SK-N-SH (cell line): ENCODE results near the gene ALDOA. TPM values are rescaled to one million over a fixed set of nuclear protein-coding genes. Genes with fewer than 3 reads are reported as not detected.

Source experiments
- CTCF ChIA-PET: fragments of 300-600, 350-600 bp; formaldehyde crosslinking; extraction: SDS; loops from one replicate; lab custom pipeline; 2021; lab: Yijun Ruan, JAX
- POLR2A ChIA-PET: fragments of 350-600 bp; sonication (Branson Sonifier 250); formaldehyde crosslinking; extraction: SDS; loops from one replicate; lab custom pipeline; 2020; ENCODE audit warnings: antibody characterized with exemption, inconsistent platforms; lab: Yijun Ruan, JAX
- DNase-seq: peaks from one replicate; pipeline ENCODE4 v3.0.0; 2012
- H2AFZ ChIP-seq: fragments of 200-600 bp; sonication (generic); 2 replicates; pipeline ENCODE4 v1.8.1; 2016; ENCODE audit warnings: antibody characterized with exemption, mild to moderate bottlenecking, low read depth
- H3F3A ChIP-seq: fragments of 200-600 bp; sonication (generic); replicated peaks from 2 replicates; pipeline ENCODE3; 2016; ENCODE audit warnings: antibody characterized with exemption, mild to moderate bottlenecking; ENCODE audit not compliant: insufficient read depth
- H3K27ac ChIP-seq, 2 experiments: fragments of 200-500 bp in 1 of 2; fragments of 200-600 bp in 1 of 2; sonication (Bioruptor generic) in 1 of 2; sonication (generic), shearing (Covaris generic) in 1 of 2; 2 replicates each; pipeline versions ENCODE4 v1.5.1 to v1.6.1; 2014 to 2016; ENCODE audit warnings: low read depth in 2 of 2, inconsistent platforms in 1 of 2, low read length in 1 of 2, mild to moderate bottlenecking in 1 of 2, mixed read lengths in 1 of 2
- H3K27me3 ChIP-seq: fragments of 200-600 bp; sonication (generic), shearing (Covaris generic); 2 replicates; pipeline ENCODE4 v1.6.1; 2016; ENCODE audit warnings: mixed run types; ENCODE audit not compliant: insufficient read depth
- H3K36me3 ChIP-seq, 2 experiments: fragments of 200-500 bp in 1 of 2; fragments of 200-600 bp in 1 of 2; sonication (Bioruptor generic) in 1 of 2; sonication (generic) in 1 of 2; replicated peaks in 1 of 2; 2 replicates each; pipeline versions ENCODE3 to v1.5.1; 2014 to 2016; ENCODE audit warnings: low read length in 1 of 2, mild to moderate bottlenecking in 1 of 2; ENCODE audit not compliant: insufficient read depth in 2 of 2, control insufficient read depth in 1 of 2
- H3K4me1 ChIP-seq, 2 experiments: fragments of 200-500 bp in 1 of 2; fragments of 200-600 bp in 1 of 2; sonication (Bioruptor generic) in 1 of 2; sonication (generic), shearing (Covaris generic) in 1 of 2; 2 replicates each; pipeline versions ENCODE4 v1.5.1 to v1.6.1; 2014 to 2016; ENCODE audit warnings: low read depth in 1 of 2, low read length in 1 of 2, mixed run types in 1 of 2; ENCODE audit not compliant: insufficient read depth in 2 of 2, control insufficient read depth in 1 of 2
- H3K4me2 ChIP-seq: fragments of 200-600 bp; sonication (generic), shearing (Covaris generic); 2 replicates; pipeline ENCODE4 v1.6.1; 2017; ENCODE audit warnings: mixed run types
- H3K4me3 ChIP-seq, 2 experiments: fragments of 200-500 bp in 1 of 2; fragments of 200-600 bp in 1 of 2; sonication (Bioruptor generic) in 1 of 2; sonication (generic), shearing (Covaris generic) in 1 of 2; 2 replicates each; pipeline versions ENCODE4 v1.5.1 to v1.8.1; 2014 to 2016; ENCODE audit warnings: low read depth in 2 of 2, inconsistent platforms in 1 of 2, low read length in 1 of 2, mild to moderate bottlenecking in 1 of 2, mixed read lengths in 1 of 2, moderate library complexity in 1 of 2
- H3K79me2 ChIP-seq: fragments of 200-600 bp; sonication (generic); 2 replicates; pipeline ENCODE4 v1.8.1; 2017; ENCODE audit warnings: mild to moderate bottlenecking; ENCODE audit not compliant: insufficient read depth
- H3K9ac ChIP-seq: fragments of 200-600 bp; sonication (generic); 2 replicates; pipeline ENCODE4 v1.6.1; 2017; ENCODE audit warnings: mixed run types
- H3K9me2 ChIP-seq: fragments of 200-600 bp; sonication (generic); 2 replicates; pipeline ENCODE4 v1.6.1; 2017; ENCODE audit warnings: mixed run types
- H3K9me3 ChIP-seq: fragments of 200-600 bp; sonication (generic); 2 replicates; pipeline ENCODE4 v1.6.1; 2017; ENCODE audit warnings: mixed run types, mild to moderate bottlenecking, moderate library complexity
- H4K20me1 ChIP-seq: fragments of 200-600 bp; sonication (generic); 2 replicates; pipeline ENCODE4 v1.6.1; 2017; ENCODE audit warnings: mild to moderate bottlenecking, mixed run types; ENCODE audit not compliant: insufficient read depth
- EP300 ChIP-seq, 2 experiments: IDR thresholded peaks; 2 replicates each; pipeline versions ENCODE4 v1.4.0 to v1.6.1; 2012; ENCODE audit warnings: borderline replicate concordance in 1 of 2, low read depth in 1 of 2, low read length in 1 of 2
- EZH2phosphoT487 ChIP-seq: fragments of 200-600 bp; sonication (generic); IDR thresholded peaks from 2 replicates; pipeline ENCODE4 v1.6.1; 2017; ENCODE audit warnings: low read depth, mixed run types, mild to moderate bottlenecking, antibody characterized with exemption, moderate library complexity, borderline replicate concordance
- FOSL2 ChIP-seq: IDR thresholded peaks from 2 replicates; pipeline ENCODE4 v1.4.0; 2012; ENCODE audit warnings: low read depth, mild to moderate bottlenecking, moderate library complexity, borderline replicate concordance
- FOXJ3 ChIP-seq: sonication (generic); formaldehyde crosslinking; IDR thresholded peaks from 2 replicates; pipeline ENCODE4 v1.5.1; 2020; ENCODE audit warnings: mild to moderate bottlenecking, missing genetic modification reagents
- GATA2 ChIP-seq: sonication (generic); formaldehyde crosslinking; IDR thresholded peaks from 2 replicates; pipeline ENCODE4 v1.5.0; 2020; ENCODE audit warnings: mild to moderate bottlenecking, missing genetic modification reagents
- MEF2A ChIP-seq: IDR thresholded peaks from 2 replicates; pipeline ENCODE4 v1.4.0; 2012; ENCODE audit warnings: low read depth, borderline replicate concordance
- RXRA ChIP-seq: IDR thresholded peaks from 2 replicates; pipeline ENCODE4 v1.4.0; 2012; ENCODE audit warnings: low read depth, mild to moderate bottlenecking, borderline replicate concordance
- SIN3A ChIP-seq: IDR thresholded peaks from 2 replicates; pipeline ENCODE4 v1.6.1; 2012; ENCODE audit warnings: low read depth, mild to moderate bottlenecking, low read length, moderate library complexity, borderline replicate concordance
- YY1 ChIP-seq: IDR thresholded peaks from 2 replicates; pipeline ENCODE4 v1.4.0; 2012; ENCODE audit warnings: low read depth, mild to moderate bottlenecking
- whole genome bisulfite sequencing: methylation state at CpG from one replicate; pipeline ENCODE4 v1.1.6; 2017; ENCODE audit warnings: low lambda C conversion rate; 5-methylcytosine and 5-hydroxymethylcytosine counted together
- polyA plus RNA-seq, 3 experiments: library from polyadenylated mRNA; depleted of rRNA; stranded (reverse); fragments of >200 nt; gene quantifications; 2 replicates each; pipeline ENCODE4 v1.2.3, GENCODE V29; 2012
- TF ChIP-seq, protein P1 (sequence below): IDR thresholded peaks from 2 replicates; pipeline ENCODE4 v1.4.0; 2012; ENCODE audit warnings: low read depth, borderline replicate concordance
- TF ChIP-seq, protein P2 (sequence below): IDR thresholded peaks from 2 replicates; pipeline ENCODE4 v1.4.0; 2012; ENCODE audit warnings: low read depth, borderline replicate concordance
- TF ChIP-seq, protein P3 (sequence below): IDR thresholded peaks from 2 replicates; pipeline ENCODE4; 2012
- TF ChIP-seq, protein P4 (sequence below): IDR thresholded peaks from 2 replicates; pipeline ENCODE4 v1.4.0; 2012; ENCODE audit warnings: low read depth

The ALDOA gene
- polyA plus RNA-seq, 1 of the 3 experiments (the other 2 are of a cell fraction) = 641 TPM

DNA sequence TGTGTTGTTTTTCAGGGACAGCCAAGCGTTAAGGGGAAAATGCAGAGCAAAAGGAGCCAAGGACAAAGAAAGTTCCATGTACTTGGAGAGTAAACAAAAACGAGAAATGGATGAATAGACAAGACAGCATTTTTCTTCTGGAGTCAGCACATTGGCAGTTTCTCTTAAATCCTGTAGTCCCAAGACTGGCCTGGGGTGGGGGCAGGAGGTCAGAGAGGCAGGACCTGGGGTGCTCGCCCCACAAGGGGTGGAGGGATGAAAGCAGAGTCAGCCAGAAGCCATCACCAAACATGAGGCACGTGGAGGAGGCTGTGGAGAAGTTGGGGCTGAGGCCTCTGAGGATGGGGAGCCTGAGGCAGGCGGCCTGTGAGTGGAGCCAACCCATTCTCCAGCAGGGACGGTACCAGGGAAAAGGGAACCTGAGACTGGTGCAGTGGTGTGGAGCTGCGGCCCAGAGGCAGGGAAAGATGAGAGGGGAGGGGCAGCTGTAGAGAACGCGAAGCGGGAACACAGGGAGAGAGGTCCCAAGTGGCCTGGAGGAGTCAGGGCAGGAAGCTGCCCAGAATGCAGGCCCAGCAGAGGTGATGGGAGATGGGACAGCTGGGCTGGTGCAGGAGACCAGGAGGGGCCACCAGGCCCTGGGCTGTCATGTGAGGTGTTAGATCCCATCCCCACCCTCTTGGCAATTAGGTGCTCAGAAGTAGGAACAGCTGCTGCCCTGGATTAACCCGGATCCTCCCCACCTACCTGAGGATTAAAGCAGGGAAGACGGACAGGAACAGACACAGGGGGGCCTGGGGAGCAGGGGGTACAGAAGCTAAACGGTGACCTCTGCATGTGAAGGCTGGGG, 37.7 kb upstream of the ALDOA start:
- WGBS = 69% methylated on average over 13 of the region's 13 CpGs
- TF ChIP-seq, protein P1, sequence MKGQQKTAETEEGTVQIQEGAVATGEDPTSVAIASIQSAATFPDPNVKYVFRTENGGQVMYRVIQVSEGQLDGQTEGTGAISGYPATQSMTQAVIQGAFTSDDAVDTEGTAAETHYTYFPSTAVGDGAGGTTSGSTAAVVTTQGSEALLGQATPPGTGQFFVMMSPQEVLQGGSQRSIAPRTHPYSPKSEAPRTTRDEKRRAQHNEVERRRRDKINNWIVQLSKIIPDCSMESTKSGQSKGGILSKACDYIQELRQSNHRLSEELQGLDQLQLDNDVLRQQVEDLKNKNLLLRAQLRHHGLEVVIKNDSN = no peak
- TF ChIP-seq YY1 (no peak), SIN3A (no peak), RXRA (no peak), FOSL2 (no peak), EP300 (IDR thresholded peaks at IDR 0.05; ENCODE audit: borderline replicate concordance in 1 of 2, low read depth in 1 of 2, low read length in 1 of 2) (no peak), FOXJ3 (no peak), MEF2A (no peak), EZH2phosphoT487 (no peak), GATA2 (CRISPR knock-in tag) (no peak)
- TF ChIP-seq, protein P2, sequence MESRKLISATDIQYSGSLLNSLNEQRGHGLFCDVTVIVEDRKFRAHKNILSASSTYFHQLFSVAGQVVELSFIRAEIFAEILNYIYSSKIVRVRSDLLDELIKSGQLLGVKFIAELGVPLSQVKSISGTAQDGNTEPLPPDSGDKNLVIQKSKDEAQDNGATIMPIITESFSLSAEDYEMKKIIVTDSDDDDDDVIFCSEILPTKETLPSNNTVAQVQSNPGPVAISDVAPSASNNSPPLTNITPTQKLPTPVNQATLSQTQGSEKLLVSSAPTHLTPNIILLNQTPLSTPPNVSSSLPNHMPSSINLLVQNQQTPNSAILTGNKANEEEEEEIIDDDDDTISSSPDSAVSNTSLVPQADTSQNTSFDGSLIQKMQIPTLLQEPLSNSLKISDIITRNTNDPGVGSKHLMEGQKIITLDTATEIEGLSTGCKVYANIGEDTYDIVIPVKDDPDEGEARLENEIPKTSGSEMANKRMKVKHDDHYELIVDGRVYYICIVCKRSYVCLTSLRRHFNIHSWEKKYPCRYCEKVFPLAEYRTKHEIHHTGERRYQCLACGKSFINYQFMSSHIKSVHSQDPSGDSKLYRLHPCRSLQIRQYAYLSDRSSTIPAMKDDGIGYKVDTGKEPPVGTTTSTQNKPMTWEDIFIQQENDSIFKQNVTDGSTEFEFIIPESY = no peak
- TF ChIP-seq, protein P3, sequence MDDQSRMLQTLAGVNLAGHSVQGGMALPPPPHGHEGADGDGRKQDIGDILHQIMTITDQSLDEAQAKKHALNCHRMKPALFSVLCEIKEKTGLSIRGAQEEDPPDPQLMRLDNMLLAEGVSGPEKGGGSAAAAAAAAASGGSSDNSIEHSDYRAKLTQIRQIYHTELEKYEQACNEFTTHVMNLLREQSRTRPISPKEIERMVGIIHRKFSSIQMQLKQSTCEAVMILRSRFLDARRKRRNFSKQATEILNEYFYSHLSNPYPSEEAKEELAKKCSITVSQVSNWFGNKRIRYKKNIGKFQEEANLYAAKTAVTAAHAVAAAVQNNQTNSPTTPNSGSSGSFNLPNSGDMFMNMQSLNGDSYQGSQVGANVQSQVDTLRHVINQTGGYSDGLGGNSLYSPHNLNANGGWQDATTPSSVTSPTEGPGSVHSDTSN = no peak
- TF ChIP-seq, protein P4, sequence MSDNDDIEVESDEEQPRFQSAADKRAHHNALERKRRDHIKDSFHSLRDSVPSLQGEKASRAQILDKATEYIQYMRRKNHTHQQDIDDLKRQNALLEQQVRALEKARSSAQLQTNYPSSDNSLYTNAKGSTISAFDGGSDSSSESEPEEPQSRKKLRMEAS = no peak
- H3K9ac ChIP-seq = no peak overlapping the region
- no peaks in the 10 kb centered on the region for H3K27me3 ChIP-seq
- peaks cover 6 to 28% of the 10 kb centered on the region in 2 experiments; a peak in 2 of 4 replicates for H3K4me1 ChIP-seq
- no peaks in the 10 kb centered on the region for H3K9me3 ChIP-seq
- H3K4me3 ChIP-seq = no peak overlapping the region
- no peak overlapping the region for H3K27ac ChIP-seq
- POLR2A ChIA-PET = interaction anchor here (0.5 kb wide), 1 partner anchor 218 kb away, joined by 3 read pairs; no protein-coding TSS in a partner anchor
- CTCF ChIA-PET = interaction anchor here (1.0 to 1.3 kb wide), 5 partner anchors 20 to 212 kb away, joined by 3 to 4 read pairs (median 3); partner anchors contain the start of gene PAGR1
- H3K79me2 ChIP-seq = no peaks in the 10 kb centered on the region
- no peaks in the 10 kb centered on the region for H3K36me3 ChIP-seq
- H3K4me2 ChIP-seq = no peak overlapping the region
- no peaks in the 10 kb centered on the region for H3K9me2 ChIP-seq
- H4K20me1 ChIP-seq = no peaks in the 10 kb centered on the region
- DNase-seq = no peak
- no peaks in the 10 kb centered on the region for H3F3A ChIP-seq
- no peak overlapping the region for H2AFZ ChIP-seq
